ENCODE measurements around the gene SPATA13. TPM values are rescaled to one million over a fixed set of nuclear protein-coding genes. Genes with fewer than 3 reads are reported as not detected.

SPATA13 gene
- total RNA-seq, 1 donor from 2014 or later = 5.1 TPM

- Mint-ChIP-seq H3K36me3 (ENCODE audit: low read depth) (peaks cover 17% of the 10 kb centered on the region), H3K4me1 (ENCODE audit: low read depth) (peaks cover 6% of the 10 kb centered on the region), H3K27ac (ENCODE audit: unreplicated experiment) (no peak overlapping the region), H3K27me3 (ENCODE audit: low read depth) (no peaks in the 10 kb centered on the region), H3K9me3 (ENCODE audit: low read depth) (no peaks in the 10 kb centered on the region), H3K4me3 (ENCODE audit: unreplicated experiment) (no peak overlapping the region)
- TF ChIP-seq, protein P1, sequence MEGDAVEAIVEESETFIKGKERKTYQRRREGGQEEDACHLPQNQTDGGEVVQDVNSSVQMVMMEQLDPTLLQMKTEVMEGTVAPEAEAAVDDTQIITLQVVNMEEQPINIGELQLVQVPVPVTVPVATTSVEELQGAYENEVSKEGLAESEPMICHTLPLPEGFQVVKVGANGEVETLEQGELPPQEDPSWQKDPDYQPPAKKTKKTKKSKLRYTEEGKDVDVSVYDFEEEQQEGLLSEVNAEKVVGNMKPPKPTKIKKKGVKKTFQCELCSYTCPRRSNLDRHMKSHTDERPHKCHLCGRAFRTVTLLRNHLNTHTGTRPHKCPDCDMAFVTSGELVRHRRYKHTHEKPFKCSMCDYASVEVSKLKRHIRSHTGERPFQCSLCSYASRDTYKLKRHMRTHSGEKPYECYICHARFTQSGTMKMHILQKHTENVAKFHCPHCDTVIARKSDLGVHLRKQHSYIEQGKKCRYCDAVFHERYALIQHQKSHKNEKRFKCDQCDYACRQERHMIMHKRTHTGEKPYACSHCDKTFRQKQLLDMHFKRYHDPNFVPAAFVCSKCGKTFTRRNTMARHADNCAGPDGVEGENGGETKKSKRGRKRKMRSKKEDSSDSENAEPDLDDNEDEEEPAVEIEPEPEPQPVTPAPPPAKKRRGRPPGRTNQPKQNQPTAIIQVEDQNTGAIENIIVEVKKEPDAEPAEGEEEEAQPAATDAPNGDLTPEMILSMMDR (IDR thresholded peaks at IDR 0.05) = no peak
- DNase-seq (ENCODE audit: low spot score) = no peak
Measured at GRCh38 chr13:24288870-24289269, 128.3 kb downstream of the SPATA13 start.

- Mint-ChIP-seq H3K9me3 (ENCODE audit: low read depth) (no peaks in the 10 kb centered on the region), H3K36me3 (ENCODE audit: low read depth) (peaks cover 15% of the 10 kb centered on the region), H3K27ac (ENCODE audit: unreplicated experiment) (no peak overlapping the region), H3K4me1 (ENCODE audit: low read depth) (peaks cover 6% of the 10 kb centered on the region), H3K4me3 (ENCODE audit: unreplicated experiment) (no peak overlapping the region), H3K27me3 (ENCODE audit: low read depth) (no peaks in the 10 kb centered on the region)
- no peak for DNase-seq (ENCODE audit: low spot score)
- TF ChIP-seq, protein P1 (IDR thresholded peaks at IDR 0.05) = no peak
Measured at GRCh38 chr13:24290280-24290932, 129.9 kb downstream of the SPATA13 start.

GRCh38 chr13:24292481-24292880, 132.0 kb downstream of the SPATA13 start:
- H3K9me3 Mint-ChIP-seq (ENCODE audit: low read depth) = no peaks in the 10 kb centered on the region
- DNase-seq (ENCODE audit: low spot score) = no peak
- no peak overlapping the region for H3K4me3 Mint-ChIP-seq (ENCODE audit: unreplicated experiment)
- H3K27ac Mint-ChIP-seq (ENCODE audit: unreplicated experiment) = no peak overlapping the region
- H3K36me3 Mint-ChIP-seq (ENCODE audit: low read depth) = peaks cover 16% of the 10 kb centered on the region
- no peaks in the 10 kb centered on the region for H3K27me3 Mint-ChIP-seq (ENCODE audit: low read depth)
- TF ChIP-seq, protein P1 (IDR thresholded peaks at IDR 0.05) = no peak
- H3K4me1 Mint-ChIP-seq (ENCODE audit: low read depth) = peaks cover 6% of the 10 kb centered on the region

DNA sequence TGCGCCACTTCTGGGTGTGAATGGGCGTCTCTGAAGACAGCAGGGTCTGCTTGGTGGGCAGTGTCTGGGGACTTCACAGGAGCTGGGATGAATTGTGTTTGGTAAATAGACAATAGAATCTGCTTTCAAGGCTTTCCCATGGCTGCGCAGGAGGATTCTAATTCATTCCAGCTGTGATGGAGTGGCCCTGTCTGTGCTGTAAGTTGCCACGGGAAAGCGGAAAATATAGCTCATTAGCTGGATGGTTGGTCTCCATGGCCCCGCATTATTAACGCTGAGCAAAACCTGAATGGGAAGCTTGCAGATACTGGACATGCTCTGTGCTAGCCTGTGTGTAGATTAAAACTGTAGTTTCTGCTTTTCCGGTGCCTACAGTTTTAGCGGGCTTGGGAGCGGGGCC, 133.2 kb downstream of the SPATA13 start:
- H3K27me3 Mint-ChIP-seq (ENCODE audit: low read depth) = no peaks in the 10 kb centered on the region
- no peak overlapping the region for H3K4me3 Mint-ChIP-seq (ENCODE audit: unreplicated experiment)
- TF ChIP-seq, protein P1 (IDR thresholded peaks at IDR 0.05) = no peak
- no peak for DNase-seq (ENCODE audit: low spot score)
- no peak overlapping the region for H3K27ac Mint-ChIP-seq (ENCODE audit: unreplicated experiment)
- H3K36me3 Mint-ChIP-seq (ENCODE audit: low read depth) = peaks cover 16% of the 10 kb centered on the region
- no peaks in the 10 kb centered on the region for H3K9me3 Mint-ChIP-seq (ENCODE audit: low read depth)
- peaks cover 6% of the 10 kb centered on the region for H3K4me1 Mint-ChIP-seq (ENCODE audit: low read depth)

GRCh38 chr13:24299488-24300114, 139.1 kb downstream of the SPATA13 start:
- Mint-ChIP-seq H3K4me3 (ENCODE audit: unreplicated experiment) (no peak overlapping the region), H3K36me3 (ENCODE audit: low read depth) (peaks cover 16% of the 10 kb centered on the region), H3K4me1 (ENCODE audit: low read depth) (no peaks in the 10 kb centered on the region), H3K27me3 (ENCODE audit: low read depth) (no peaks in the 10 kb centered on the region), H3K27ac (ENCODE audit: unreplicated experiment) (no peak overlapping the region), H3K9me3 (ENCODE audit: low read depth) (no peaks in the 10 kb centered on the region)
- TF ChIP-seq, protein P1 (IDR thresholded peaks at IDR 0.05) = no peak
- DNase-seq (ENCODE audit: low spot score) = no peak
